Measurements from ENCODE around the gene POLRMT.
A peak's percentile ranks its signal among the peaks of the same experiment; 100 is the strongest.
"Not testable (repeated sequence)": the region's sequence is repeated elsewhere in the genome, so short reads cannot be mapped to it uniquely, and the experiment has no call there.

Gene POLRMT

GRCh38 chr19:626566-626965, 6.8 kb downstream of the POLRMT start:
- not testable (repeated sequence) for DNase-seq

GRCh38 chr19:625257-625656, 8.1 kb downstream of the POLRMT start:
- no peak for DNase-seq

- no peak for DNase-seq
These were observed 8.8 kb downstream of the POLRMT start for GRCh38 chr19:624433-625109.

GRCh38 chr19:623974-624373, 9.4 kb downstream of the POLRMT start:
- DNase-seq: no peak

- DNase-seq: no peak
These were observed 10.0 kb downstream of the POLRMT start for GRCh38 chr19:623175-623916.

- DNase-seq: no peak
These were observed 10.7 kb downstream of the POLRMT start for GRCh38 chr19:622666-623065.

- DNase-seq: no peak
These were observed 11.5 kb downstream of the POLRMT start for GRCh38 chr19:621819-622218.

GRCh38 chr19:621191-621590, 12.1 kb downstream of the POLRMT start:
- not testable (repeated sequence) for DNase-seq

- DNase-seq: no peak
These were observed 13.0 kb downstream of the POLRMT start for GRCh38 chr19:620166-620862.

GRCh38 chr19:619286-620002, 13.9 kb downstream of the POLRMT start:
- no peak for DNase-seq

- no peak for DNase-seq
These were observed 14.6 kb downstream of the POLRMT start for GRCh38 chr19:618674-619285.

- no peak for DNase-seq
These were observed 15.1 kb downstream of the POLRMT start for GRCh38 chr19:618247-618619.

GRCh38 chr19:617551-618246, 15.6 kb downstream of the POLRMT start:
- DNase-seq: no peak

- no peak for DNase-seq
These were observed 16.4 kb downstream of the POLRMT start for GRCh38 chr19:616747-617526.

- DNase-seq: no peak
These were observed 17.2 kb downstream of the POLRMT start for GRCh38 chr19:616062-616700.

- DNase-seq: no peak
These were observed 17.7 kb downstream of the POLRMT start for GRCh38 chr19:615619-616018.

GRCh38 chr19:613732-614567, 19.4 kb downstream of the POLRMT start:
- no peak for DNase-seq

GRCh38 chr19:612941-613340, 20.4 kb downstream of the POLRMT start:
- DNase-seq: no peak

GRCh38 chr19:611481-611868, 21.9 kb downstream of the POLRMT start:
- DNase-seq: peak; percentile 26 to 46
